ENCODE measurements around the gene TMEM198.

The TMEM198 gene

DNA sequence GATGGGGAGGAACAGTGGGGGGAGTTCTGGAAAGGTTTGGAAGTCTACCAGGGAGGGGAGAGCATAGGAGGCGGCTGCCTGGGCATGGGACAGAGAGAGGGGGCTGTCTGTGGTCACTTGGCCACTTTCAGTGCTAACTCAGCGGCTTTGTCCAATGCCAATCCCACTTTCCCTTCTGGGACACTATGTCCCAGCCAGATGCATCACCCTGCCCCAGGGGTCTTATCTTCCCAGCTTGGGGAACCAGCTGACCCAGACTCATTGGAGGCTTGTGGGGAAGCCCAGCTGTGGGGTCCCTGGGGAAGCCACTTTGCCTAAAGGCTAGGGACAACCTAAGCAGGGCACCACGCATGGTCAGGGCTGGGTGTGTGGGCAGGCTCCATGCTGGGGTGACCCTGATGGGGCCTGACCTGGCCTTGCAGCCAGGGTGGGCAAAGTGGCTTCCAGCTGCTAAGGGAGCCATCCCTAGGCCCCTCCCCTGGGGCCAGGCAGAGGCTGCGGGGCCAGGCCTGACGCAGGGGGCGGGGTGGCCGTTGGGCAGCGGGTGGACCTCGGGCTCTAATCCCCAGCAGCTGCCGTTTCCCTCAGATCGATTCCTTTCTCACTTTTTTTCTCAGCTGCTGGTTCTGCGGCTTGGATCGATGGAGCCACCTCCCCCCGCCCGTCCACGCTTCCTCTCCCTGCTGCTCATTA, 31.2 kb upstream of the TMEM198 start:
- H3K4me1 ChIP-seq (ENCODE audit: control insufficient read depth, low read length), result peaks cover 7% of the 10 kb centered on the region; the same call in 1 of the 2 replicates

DNA sequence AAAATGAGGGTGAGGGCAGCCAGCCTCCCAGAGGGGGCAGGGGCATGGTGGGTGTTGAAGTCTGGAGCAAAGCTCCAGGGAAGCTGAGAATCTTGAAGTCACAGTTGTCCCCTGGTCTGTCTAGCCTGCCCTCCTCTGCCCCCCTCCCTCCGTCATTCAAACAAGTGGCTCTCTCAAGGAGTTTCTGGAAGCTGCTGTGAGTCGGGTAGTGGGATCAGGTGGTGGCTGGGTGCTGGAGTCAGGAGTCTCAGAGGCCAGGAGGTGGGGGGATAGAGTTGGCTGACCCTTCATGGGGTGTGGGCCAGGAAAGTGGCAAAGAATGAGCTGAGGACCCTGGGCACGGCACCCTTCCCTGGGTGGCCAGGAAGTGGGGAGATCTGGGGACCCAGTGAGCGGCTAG, 30.0 kb upstream of the TMEM198 start:
- no peaks in the 10 kb centered on the region for H3K79me2 ChIP-seq (ENCODE audit: control insufficient read depth, low read length)
- peaks cover 7% of the 10 kb centered on the region; the same call in 1 of the 2 replicates for H3K4me1 ChIP-seq (ENCODE audit: control insufficient read depth, low read length)
- no peaks in the 10 kb centered on the region for H3K9me3 ChIP-seq (ENCODE audit: control insufficient read depth, insufficient read depth, low read length)
- H3K4me3 ChIP-seq (ENCODE audit: low read length), result no peak overlapping the region
- no peaks in the 10 kb centered on the region for H3K9me2 ChIP-seq (replicated peaks; ENCODE audit: control insufficient read depth, low read length)
- H3K4me2 ChIP-seq (ENCODE audit: low read length), result no peak overlapping the region
- H3K27ac ChIP-seq (ENCODE audit: low read depth, low read length), result no peak overlapping the region
- H4K20me1 ChIP-seq (ENCODE audit: control insufficient read depth, insufficient read depth, low read depth, low read length), result no peaks in the 10 kb centered on the region; the same call in 1 of the 2 replicates
- H3K27me3 ChIP-seq (ENCODE audit: control insufficient read depth, low read length), result peaks cover 86% of the 10 kb centered on the region
- TF ChIP-seq EZH2phosphoT487 (IDR thresholded peaks at IDR 0.05; ENCODE audit: borderline replicate concordance, low read length) (no peak), CTCF (IDR thresholded peaks at IDR 0.05; ENCODE audit: low read depth, low read length, poor library complexity, severe bottlenecking) (no peak)
- no peaks in the 10 kb centered on the region for H3K36me3 ChIP-seq (ENCODE audit: control insufficient read depth, low read length)
- no peaks in the 10 kb centered on the region for H3F3A ChIP-seq (ENCODE audit: control insufficient read depth, insufficient read depth)

More for the DNA sequence above, 31.2 kb upstream of the TMEM198 start:
- Histone ChIP-seq H3K9me2 (replicated peaks; ENCODE audit: control insufficient read depth, low read length) (no peaks in the 10 kb centered on the region), H3F3A (ENCODE audit: control insufficient read depth, insufficient read depth) (no peaks in the 10 kb centered on the region), H3K4me3 (ENCODE audit: low read length) (no peak overlapping the region), H4K20me1 (ENCODE audit: control insufficient read depth, insufficient read depth, low read depth, low read length) (no peaks in the 10 kb centered on the region; the same call in 1 of the 2 replicates), H3K27ac (ENCODE audit: low read depth, low read length) (no peak overlapping the region), H3K9me3 (ENCODE audit: control insufficient read depth, insufficient read depth, low read length) (no peaks in the 10 kb centered on the region), H3K27me3 (ENCODE audit: control insufficient read depth, low read length) (peaks cover 82% of the 10 kb centered on the region), H3K36me3 (ENCODE audit: control insufficient read depth, low read length) (no peaks in the 10 kb centered on the region), H3K4me2 (ENCODE audit: low read length) (no peak overlapping the region), H3K79me2 (ENCODE audit: control insufficient read depth, low read length) (no peaks in the 10 kb centered on the region)
- TF ChIP-seq CTCF (IDR thresholded peaks at IDR 0.05; ENCODE audit: low read depth, low read length, poor library complexity, severe bottlenecking), result no peak
- no peak for TF ChIP-seq EZH2phosphoT487 (IDR thresholded peaks at IDR 0.05; ENCODE audit: borderline replicate concordance, low read length)

DNA sequence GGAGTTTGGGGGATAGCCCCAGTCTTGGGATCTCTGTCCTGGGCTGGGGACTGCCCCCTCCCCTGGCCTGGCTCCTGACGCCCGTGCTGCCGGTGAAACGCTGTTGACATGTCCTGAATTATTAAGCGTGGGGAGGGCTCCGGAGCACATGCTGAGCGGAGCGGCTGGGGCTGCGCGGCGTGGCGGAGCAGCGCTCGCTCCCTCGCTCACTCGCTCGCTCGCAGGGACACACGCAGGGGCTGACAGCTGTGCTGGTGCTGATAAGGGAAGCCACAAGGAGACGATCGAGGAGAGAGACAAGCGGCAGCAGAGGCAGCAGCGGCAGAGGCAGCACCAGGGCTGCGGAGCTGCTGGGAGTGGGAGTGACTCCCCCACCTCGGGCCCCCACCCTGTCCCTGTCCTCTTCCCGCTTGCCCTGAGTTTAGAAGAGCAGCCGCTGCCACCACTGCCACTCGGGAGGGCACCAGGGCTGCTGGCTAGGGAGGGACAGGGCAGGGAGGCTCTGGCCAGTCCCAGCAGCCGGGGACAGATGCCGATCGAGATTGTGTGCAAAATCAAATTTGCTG, 29.5 kb upstream of the TMEM198 start, which contains the start of gene ASIC4:
ASIC4 (plus strand) TSS at position 287 of the 566 bp plus-strand sequence; CDS start at position 530, 243 bp downstream.
- Histone ChIP-seq H3F3A (ENCODE audit: control insufficient read depth, insufficient read depth) (no peaks in the 10 kb centered on the region), H3K4me1 (ENCODE audit: control insufficient read depth, low read length) (peaks cover 7% of the 10 kb centered on the region; the same call in 1 of the 2 replicates), H3K36me3 (ENCODE audit: control insufficient read depth, low read length) (no peaks in the 10 kb centered on the region), H3K9me3 (ENCODE audit: control insufficient read depth, insufficient read depth, low read length) (no peaks in the 10 kb centered on the region), H3K4me2 (ENCODE audit: low read length) (no peak within 1 kb of the TSS), H3K9me2 (replicated peaks; ENCODE audit: control insufficient read depth, low read length) (no peaks in the 10 kb centered on the region), H3K27ac (ENCODE audit: low read depth, low read length) (no peak within 1 kb of the TSS), H3K27me3 (ENCODE audit: control insufficient read depth, low read length) (peaks cover 85% of the 10 kb centered on the region), H3K79me2 (ENCODE audit: control insufficient read depth, low read length) (no peaks in the 10 kb centered on the region), H4K20me1 (ENCODE audit: control insufficient read depth, insufficient read depth, low read depth, low read length) (no peaks in the 10 kb centered on the region; the same call in 1 of the 2 replicates), H3K4me3 (ENCODE audit: low read length) (no peak within 1 kb of the TSS)
- TF ChIP-seq CTCF (IDR thresholded peaks at IDR 0.05; ENCODE audit: low read depth, low read length, poor library complexity, severe bottlenecking), result no peak
- no peak for TF ChIP-seq EZH2phosphoT487 (IDR thresholded peaks at IDR 0.05; ENCODE audit: borderline replicate concordance, low read length)

Data from DOHH2 (cell line).